Activated B cell treated with CpG ODN at 0.5 μM for 24 hours (primary cell): ENCODE results near the gene KCNMA1. TPM values are rescaled to one million over a fixed set of nuclear protein-coding genes. Genes with fewer than 3 reads are reported as not detected.

Source experiments
- ATAC-seq: fragments of 200-7000 bp; cut with Tn5 transposase; one replicate; pipeline ENCODE4 v1.10.0; 2021; ENCODE audit warnings: low read depth, mild to moderate bottlenecking, moderate library complexity
- CTCF ChIA-PET: fragments of 350-600 bp; sonication (Branson Sonifier 250); formaldehyde crosslinking; loops from one replicate; lab custom pipeline; 2021; ENCODE audit warnings: antibody characterized with exemption; lab: Charles Lee
- POLR2A ChIA-PET: fragments of 350-600 bp; sonication (Branson Sonifier 250); formaldehyde crosslinking; loops from one replicate; lab custom pipeline; 2021; ENCODE audit warnings: antibody characterized with exemption; lab: Charles Lee
- DNase-seq: peaks from one replicate; pipeline ENCODE4 v3.0.0; 2022
- H3K27ac Mint-ChIP-seq: one replicate; pipeline ENCODE4 v1.8.0; 2020; ENCODE audit warnings: mixed read lengths
- H3K27me3 Mint-ChIP-seq: one replicate; pipeline ENCODE4 v1.8.0; 2021; ENCODE audit warnings: mixed read lengths
- H3K36me3 Mint-ChIP-seq: one replicate; pipeline ENCODE4 v1.8.0; 2021; ENCODE audit warnings: low read depth, mixed read lengths
- H3K4me1 Mint-ChIP-seq: one replicate; pipeline ENCODE4 v1.8.0; 2021; ENCODE audit warnings: mixed read lengths
- H3K4me3 Mint-ChIP-seq: one replicate; pipeline ENCODE4 v1.8.0; 2020; ENCODE audit warnings: mild to moderate bottlenecking, mixed read lengths
- H3K9me3 Mint-ChIP-seq: one replicate; pipeline ENCODE4 v1.8.0; 2020; ENCODE audit warnings: mixed read lengths
- CTCF ChIP-seq: fragments of 200-600 bp; IDR thresholded peaks from one replicate; pipeline ENCODE4 v1.8.0; 2022; ENCODE audit warnings: antibody characterized with exemption, mild to moderate bottlenecking
- intact Hi-C: fragments of 100-400 bp; cut with micrococcal nuclease; formaldehyde crosslinking; loops from one replicate; pipeline ENCODE4 v1.15.1; 2024
- total RNA-seq: library from RNA; stranded (reverse); gene quantifications from 2 replicates; pipeline ENCODE4 v1.2.3, GENCODE V29; 2022

The KCNMA1 gene
- total RNA-seq, 1 donor from 2014 or later = 3.7 TPM

- Mint-ChIP-seq H3K4me3 (no peak overlapping the region), H3K9me3 (no peaks in the 10 kb centered on the region), H3K4me1 (peaks cover 32% of the 10 kb centered on the region), H3K36me3 (no peaks in the 10 kb centered on the region), H3K27ac (no peak overlapping the region), H3K27me3 (no peaks in the 10 kb centered on the region)
- no peak for ATAC-seq
- TF ChIP-seq CTCF = no peak
- no peak for DNase-seq
- ChIA-PET CTCF (no interaction called here), POLR2A (no interaction called here)
- intact Hi-C loops = no loop called here
Observed at GRCh38 chr10:77537720-77538373, 99.8 kb downstream of the KCNMA1 start.

- intact Hi-C loops = no loop called here
- CTCF ChIA-PET = no interaction called here
Observed at GRCh38 chr10:77537071-77537470, 100.5 kb downstream of the KCNMA1 start.

GRCh38 chr10:77533887-77534278 is 103.7 kb downstream of the KCNMA1 start:
- Mint-ChIP-seq H3K27me3 (no peaks in the 10 kb centered on the region), H3K4me3 (no peak overlapping the region), H3K4me1 (peaks cover 13% of the 10 kb centered on the region), H3K9me3 (no peaks in the 10 kb centered on the region), H3K36me3 (no peaks in the 10 kb centered on the region), H3K27ac (no peak overlapping the region)
- TF ChIP-seq CTCF = no peak
- DNase-seq (no peak), ATAC-seq (no peak)
- intact Hi-C loops = no loop called here
- POLR2A ChIA-PET = no interaction called here
- CTCF ChIA-PET = no interaction called here

More at GRCh38 chr10:77537071-77537470, 100.5 kb downstream of the KCNMA1 start:
- DNase-seq (no peak), ATAC-seq (no peak)
- H3K27ac Mint-ChIP-seq = no peak overlapping the region
- no peaks in the 10 kb centered on the region for H3K27me3 Mint-ChIP-seq
- TF ChIP-seq CTCF = no peak
- H3K9me3 Mint-ChIP-seq = no peaks in the 10 kb centered on the region
- no peak overlapping the region for H3K4me3 Mint-ChIP-seq
- POLR2A ChIA-PET = no interaction called here
- H3K36me3 Mint-ChIP-seq = no peaks in the 10 kb centered on the region
- peaks cover 25% of the 10 kb centered on the region for H3K4me1 Mint-ChIP-seq

- intact Hi-C loops = no loop called here
- ATAC-seq (no peak), DNase-seq (no peak)
- ChIA-PET CTCF (no interaction called here), POLR2A (no interaction called here)
- peaks cover 13% of the 10 kb centered on the region for H3K4me1 Mint-ChIP-seq
- H3K9me3 Mint-ChIP-seq = no peaks in the 10 kb centered on the region
- no peaks in the 10 kb centered on the region for H3K36me3 Mint-ChIP-seq
- H3K27ac Mint-ChIP-seq = no peak overlapping the region
- H3K27me3 Mint-ChIP-seq = no peaks in the 10 kb centered on the region
- H3K4me3 Mint-ChIP-seq = no peak overlapping the region
- no peak for TF ChIP-seq CTCF
Observed at GRCh38 chr10:77533146-77533886, 104.3 kb downstream of the KCNMA1 start.

- CTCF ChIA-PET = no interaction called here
- POLR2A ChIA-PET = no interaction called here
- Mint-ChIP-seq H3K4me1 (peaks cover 13% of the 10 kb centered on the region), H3K27ac (no peak overlapping the region), H3K36me3 (no peaks in the 10 kb centered on the region), H3K9me3 (no peaks in the 10 kb centered on the region), H3K27me3 (no peaks in the 10 kb centered on the region), H3K4me3 (no peak overlapping the region)
- intact Hi-C loops = no loop called here
- TF ChIP-seq CTCF = no peak
- no peak for ATAC-seq
- no peak for DNase-seq
Observed at GRCh38 chr10:77532068-77532467, 105.5 kb downstream of the KCNMA1 start.
